Uterus (tissue), 4 donors: ENCODE results near the gene GDF7. TPM values are rescaled to one million over a fixed set of nuclear protein-coding genes. Genes with fewer than 3 reads are reported as not detected.

Experiments used
- DNase-seq, 2 donors: peaks; one replicate each; pipeline ENCODE4 v3.0.0-alpha.2; 2019 to 2020
- H3K27ac ChIP-seq, 2 donors: fragments of 200-600 bp; sonication (generic); 1 replicate in 1 of 2; 2 replicates in 1 of 2; pipeline ENCODE4 v1.5.1; 2016 to 2018
- H3K27me3 ChIP-seq, 2 donors: fragments of 200-600 bp; sonication (generic); one replicate each; pipeline ENCODE4 v1.5.1; 2018 to 2019; ENCODE audit warnings: control low read depth in 1 of 2
- H3K36me3 ChIP-seq, 2 donors: fragments of 200-600 bp; sonication (generic); one replicate each; pipeline ENCODE4 v1.5.1; 2019; ENCODE audit warnings: control low read depth in 1 of 2
- H3K4me1 ChIP-seq, 2 donors: fragments of 200-600 bp; sonication (generic); one replicate each; pipeline ENCODE4 v1.5.1; 2018 to 2019; ENCODE audit warnings: control low read depth in 1 of 2
- H3K4me3 ChIP-seq, 2 donors: fragments of 200-600 bp; sonication (generic); 1 replicate in 1 of 2; 2 replicates in 1 of 2; pipeline ENCODE4 v1.5.1; 2018 to 2019; ENCODE audit warnings: mild to moderate bottlenecking in 1 of 2
- H3K9me3 ChIP-seq, 2 donors: fragments of 200-600 bp; sonication (generic); one replicate each; pipeline ENCODE4 v1.5.1; 2019; ENCODE audit warnings: control low read depth in 1 of 2
- CTCF ChIP-seq, 4 experiments: fragments of 200-600 bp in 2 of 4; fragments of 450-650 bp in 2 of 4; sonication (generic) in 2 of 4; IDR thresholded peaks; one replicate each; pipeline ENCODE4 v1.5.1; 2016 to 2019; ENCODE audit warnings: antibody characterized with exemption in 4 of 4, mild to moderate bottlenecking in 2 of 4, moderate library complexity in 1 of 4
- POLR2A ChIP-seq, 2 donors: fragments of 450-650 bp; IDR thresholded peaks; one replicate each; pipeline ENCODE4 v1.6.1; 2016; ENCODE audit warnings: antibody characterized with exemption in 2 of 2, mild to moderate bottlenecking in 1 of 2, moderate library complexity in 1 of 2
- intact Hi-C: fragments of 100-400 bp; cut with DNase I; formaldehyde crosslinking; loops from one replicate; pipeline ENCODE4 v1.15.1; 2023; ENCODE audit warnings: low total_unique reads
- total RNA-seq, 4 donors: library from RNA; depleted of rRNA in 3 of 4; stranded (reverse); fragments of >200 nt in 3 of 4; gene quantifications; one replicate each; pipeline versions ENCODE4 v1.1.0 to v1.2.4, GENCODE V29; 2014 to 2023
- donor health status: DM: yes; HTN: yes; CAD: no.

The GDF7 gene
- total RNA-seq, 4 donors from 2014 or later, result 1.5 to 45.6 (median 5.4) TPM

DNA sequence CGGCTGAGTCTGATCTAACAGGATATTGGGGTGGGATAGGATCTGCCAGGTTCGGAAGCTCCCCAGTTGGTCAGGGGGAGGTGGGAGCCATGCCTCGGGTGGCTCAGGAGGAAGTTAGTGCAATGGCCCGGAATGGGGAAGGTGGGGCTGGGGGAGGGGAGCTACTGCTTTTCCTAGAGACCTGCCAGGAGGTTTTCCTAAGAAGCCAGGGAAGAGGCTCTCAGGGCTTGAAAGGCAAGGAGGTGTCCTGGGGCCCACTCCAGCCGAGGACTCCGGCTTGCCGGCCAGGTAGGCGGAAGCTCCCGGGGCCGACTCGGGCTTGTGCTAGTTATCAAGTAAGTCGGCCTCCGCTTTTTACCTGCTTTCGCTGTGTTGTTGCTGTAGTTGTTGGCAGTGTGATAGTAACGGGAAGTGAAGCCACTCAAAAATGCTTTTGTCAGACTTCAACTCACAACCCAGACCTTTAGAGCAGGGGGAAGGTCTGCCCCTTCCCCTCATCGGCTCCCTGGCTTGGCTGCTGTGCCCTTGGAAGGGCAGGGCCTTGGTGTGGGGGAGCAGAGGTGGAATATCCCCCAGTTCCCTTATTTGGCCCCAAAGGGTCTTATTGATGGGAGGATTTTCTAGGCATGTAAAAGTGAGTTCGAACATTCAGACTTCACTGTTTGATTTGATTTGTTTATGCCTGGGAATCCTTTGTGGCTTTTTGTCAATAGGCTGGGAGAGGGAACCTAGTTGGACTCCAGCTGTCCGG lies 5.4 kb downstream of the GDF7 start:
- Histone ChIP-seq H3K9me3 (no peaks in the 10 kb centered on the region), H3K27me3 (no peaks in the 10 kb centered on the region), H3K36me3 (no peaks in the 10 kb centered on the region), H3K27ac (no peak overlapping the region), H3K4me1 (peaks cover 4 to 17% of the 10 kb centered on the region in 2 donors), H3K4me3 (no peak overlapping the region)
- intact Hi-C loops, result no loop called here
- no peak for TF ChIP-seq POLR2A (IDR thresholded peaks at IDR 0.05)
- no peak for TF ChIP-seq CTCF (IDR thresholded peaks at IDR 0.05)
- no peak for DNase-seq

GRCh38 chr2:20673686-20674308 lies 6.9 kb downstream of the GDF7 start:
- H3K4me1 ChIP-seq, result peaks cover 4 to 11% of the 10 kb centered on the region in 2 donors
- no peak overlapping the region for H3K4me3 ChIP-seq
- peak overlapping the region in 1 of 2 donors; percentile 1 for H3K27ac ChIP-seq
- TF ChIP-seq POLR2A (IDR thresholded peaks at IDR 0.05) (no peak), CTCF (IDR thresholded peaks at IDR 0.05) (no peak)
- no peaks in the 10 kb centered on the region for H3K9me3 ChIP-seq
- intact Hi-C loops, result no loop called here
- DNase-seq, result no peak
- no peaks in the 10 kb centered on the region for H3K27me3 ChIP-seq
- H3K36me3 ChIP-seq, result no peaks in the 10 kb centered on the region

GRCh38 chr2:20674309-20674965 lies 7.5 kb downstream of the GDF7 start:
- TF ChIP-seq POLR2A (IDR thresholded peaks at IDR 0.05), result no peak
- no peak for TF ChIP-seq CTCF (IDR thresholded peaks at IDR 0.05)
- intact Hi-C loops, result no loop called here

DNA sequence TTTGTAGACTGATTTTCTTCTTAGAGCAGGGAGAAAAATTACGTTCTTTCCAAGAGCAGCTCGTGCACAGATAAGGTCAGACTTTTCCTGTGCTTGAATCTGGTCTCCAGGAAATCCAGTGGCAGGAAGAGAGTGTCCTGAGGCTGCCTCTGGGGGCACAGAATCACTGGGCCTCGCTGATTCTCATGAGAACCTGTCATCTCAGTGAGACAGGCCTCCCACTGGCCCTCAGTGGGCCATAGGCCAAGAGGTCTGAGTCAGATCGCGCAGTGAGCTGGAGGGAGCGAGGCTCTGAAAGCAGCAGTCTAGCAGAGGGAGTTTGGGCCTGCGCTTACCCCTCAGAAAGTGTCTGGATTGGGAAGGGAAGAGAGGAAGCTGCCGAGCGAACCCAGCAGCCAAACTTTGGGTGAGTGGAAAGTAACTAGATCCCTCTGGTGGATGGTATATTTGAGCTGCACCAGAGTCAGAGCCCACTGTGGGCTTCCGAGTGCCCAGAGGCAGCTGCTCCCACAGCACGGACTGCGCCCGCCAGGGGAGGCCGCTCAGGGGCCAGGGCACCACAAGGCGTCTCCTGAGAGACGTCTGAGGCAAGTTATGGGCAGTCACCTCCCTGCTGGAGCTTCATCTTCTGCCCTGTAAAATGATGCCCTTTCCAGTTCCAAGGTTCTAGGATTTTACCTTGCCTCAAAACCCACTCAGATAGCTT lies 8.2 kb downstream of the GDF7 start:
- no peaks in the 10 kb centered on the region for H3K27me3 ChIP-seq
- TF ChIP-seq CTCF (IDR thresholded peaks at IDR 0.05) (no peak), POLR2A (IDR thresholded peaks at IDR 0.05) (no peak)
- no peaks in the 10 kb centered on the region for H3K36me3 ChIP-seq
- peaks cover 4 to 11% of the 10 kb centered on the region in 2 donors for H3K4me1 ChIP-seq
- H3K27ac ChIP-seq, result peak overlapping the region; percentile 62 to 81
- no peaks in the 10 kb centered on the region for H3K9me3 ChIP-seq
- H3K4me3 ChIP-seq, result no peak overlapping the region
- intact Hi-C loops, result no loop called here
- DNase-seq, result peak; percentile 79 to 83

More at GRCh38 chr2:20674309-20674965, 7.5 kb downstream of the GDF7 start:
- Histone ChIP-seq H3K27me3 (no peaks in the 10 kb centered on the region), H3K4me1 (peaks cover 4 to 11% of the 10 kb centered on the region in 2 donors), H3K4me3 (no peak overlapping the region), H3K27ac (peak overlapping the region; percentile 62 to 81), H3K36me3 (no peaks in the 10 kb centered on the region), H3K9me3 (no peaks in the 10 kb centered on the region)
- DNase-seq, result no peak
